Head of caudate nucleus (tissue), 42 donors: ENCODE measurements around the gene TUBGCP6.

Experiments used
- DNase-seq, 42 donors: peaks; one replicate each; pipeline versions ENCODE4 v3.0.0 to v3.0.0-alpha.2; 2020 to 2021; ENCODE audit warnings: mixed read lengths in 7 of 42
- intact Hi-C: fragments of 100-400 bp; cut with DNase I; formaldehyde crosslinking; loops from one replicate; pipeline ENCODE4 v1.15.0; 2022

The TUBGCP6 gene

DNA sequence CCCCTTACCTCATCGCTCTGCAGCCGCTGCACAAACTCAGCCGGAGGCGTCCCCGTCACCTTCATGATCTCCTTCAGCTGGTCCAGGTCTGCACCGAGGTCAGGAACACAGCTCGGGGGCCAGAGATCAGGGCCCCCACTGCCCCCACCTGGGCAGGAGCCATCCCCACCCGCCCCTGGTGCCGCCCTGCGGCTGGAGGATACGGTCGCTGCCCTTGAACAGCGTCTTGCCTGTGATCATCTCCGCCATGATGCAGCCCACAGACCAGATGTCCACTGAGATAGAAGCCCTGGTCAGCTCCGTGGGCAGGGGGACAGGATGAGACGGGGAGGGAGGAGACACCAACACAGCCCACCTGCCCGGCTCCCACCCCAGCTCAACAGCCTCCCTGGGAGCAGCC, 10.8 kb upstream of the TUBGCP6 start:
- intact Hi-C loops: no loop called here
- DNase-seq: no peak

DNA sequence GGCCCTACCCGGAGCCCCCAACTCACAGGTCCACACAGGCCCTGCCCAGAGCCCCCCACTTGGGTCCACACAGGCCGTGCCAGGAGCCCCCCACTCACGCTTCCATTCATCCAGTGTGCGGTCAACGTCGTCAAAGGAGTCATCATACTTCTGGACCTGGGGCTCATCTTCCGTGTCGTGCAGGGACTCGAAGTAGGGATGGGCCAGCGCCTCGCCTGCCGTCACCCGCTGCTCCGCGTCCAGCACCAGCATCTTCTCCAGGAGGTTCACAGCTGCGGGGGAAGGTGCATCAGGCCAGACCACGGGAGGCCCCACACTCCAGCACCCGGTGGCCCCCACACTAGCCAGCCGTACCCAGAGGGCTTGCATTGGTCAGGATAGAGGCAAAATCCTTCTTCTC, 10.3 kb upstream of the TUBGCP6 start:
- intact Hi-C loops: no loop called here
- DNase-seq: no peak

DNA sequence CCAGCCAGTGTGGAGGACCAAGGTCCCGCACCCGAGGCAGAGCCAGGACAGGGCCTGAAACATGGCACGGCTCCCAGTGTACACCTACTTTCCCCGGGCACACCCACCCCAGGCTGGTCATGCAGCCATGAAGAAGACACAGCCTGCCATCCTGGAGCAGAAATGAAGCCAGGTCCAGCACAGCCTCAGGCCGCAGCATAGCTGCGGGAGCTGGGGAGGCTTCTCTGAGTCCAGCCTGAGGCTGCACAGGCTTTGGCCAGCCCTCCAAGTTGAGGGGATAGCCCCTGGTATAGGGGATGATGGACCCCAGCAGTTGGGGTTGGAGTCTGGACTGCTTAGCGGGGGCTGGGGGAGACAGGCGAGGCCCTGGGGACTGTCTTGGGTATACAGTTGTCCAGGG, 9.1 kb upstream of the TUBGCP6 start:
- DNase-seq: no peak
- intact Hi-C loops: no loop called here

DNA sequence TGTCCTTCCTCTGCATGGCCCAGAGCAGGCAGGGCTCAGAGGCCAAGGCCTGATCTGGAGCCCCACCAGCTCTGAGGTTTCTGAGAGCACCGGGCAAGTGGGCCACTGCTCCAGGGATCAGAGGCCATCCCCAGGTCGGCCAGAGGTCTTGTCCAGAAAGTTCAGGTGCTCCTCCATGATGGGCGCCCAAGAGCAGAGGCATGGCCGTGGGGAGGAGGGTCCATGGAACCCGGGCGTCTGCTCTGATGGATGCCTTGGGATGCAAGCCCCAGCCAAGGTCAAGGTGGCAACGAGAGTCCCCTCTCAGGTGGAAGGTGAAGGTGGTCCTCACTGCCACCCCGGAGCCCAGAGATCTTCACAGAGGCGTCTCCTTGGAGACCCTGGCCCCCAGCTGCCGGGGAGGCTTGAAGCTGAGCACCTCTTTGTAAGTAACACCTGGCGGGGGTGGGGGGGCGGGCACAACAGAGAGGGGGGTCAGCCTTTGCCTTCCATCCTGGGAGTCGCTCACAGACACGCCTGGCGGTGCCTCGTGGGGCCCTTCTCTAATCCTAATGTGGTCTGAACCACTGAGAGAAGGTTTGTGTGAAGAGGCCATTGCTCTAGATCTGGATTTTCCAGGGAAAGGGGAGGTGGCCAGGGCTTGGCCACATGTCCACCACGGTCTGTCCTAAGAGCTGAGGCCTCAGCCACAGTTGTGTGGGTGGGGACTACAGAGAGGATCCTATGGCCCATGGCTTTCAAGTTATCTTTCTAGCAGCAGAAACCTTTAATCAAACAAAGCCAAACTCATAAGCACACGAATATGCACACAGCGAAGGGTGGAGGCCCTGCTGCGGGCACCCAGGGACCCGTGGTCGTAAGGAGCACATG, 8.5 kb upstream of the TUBGCP6 start:
- DNase-seq: no peak
- intact Hi-C loops: no loop called here

DNA sequence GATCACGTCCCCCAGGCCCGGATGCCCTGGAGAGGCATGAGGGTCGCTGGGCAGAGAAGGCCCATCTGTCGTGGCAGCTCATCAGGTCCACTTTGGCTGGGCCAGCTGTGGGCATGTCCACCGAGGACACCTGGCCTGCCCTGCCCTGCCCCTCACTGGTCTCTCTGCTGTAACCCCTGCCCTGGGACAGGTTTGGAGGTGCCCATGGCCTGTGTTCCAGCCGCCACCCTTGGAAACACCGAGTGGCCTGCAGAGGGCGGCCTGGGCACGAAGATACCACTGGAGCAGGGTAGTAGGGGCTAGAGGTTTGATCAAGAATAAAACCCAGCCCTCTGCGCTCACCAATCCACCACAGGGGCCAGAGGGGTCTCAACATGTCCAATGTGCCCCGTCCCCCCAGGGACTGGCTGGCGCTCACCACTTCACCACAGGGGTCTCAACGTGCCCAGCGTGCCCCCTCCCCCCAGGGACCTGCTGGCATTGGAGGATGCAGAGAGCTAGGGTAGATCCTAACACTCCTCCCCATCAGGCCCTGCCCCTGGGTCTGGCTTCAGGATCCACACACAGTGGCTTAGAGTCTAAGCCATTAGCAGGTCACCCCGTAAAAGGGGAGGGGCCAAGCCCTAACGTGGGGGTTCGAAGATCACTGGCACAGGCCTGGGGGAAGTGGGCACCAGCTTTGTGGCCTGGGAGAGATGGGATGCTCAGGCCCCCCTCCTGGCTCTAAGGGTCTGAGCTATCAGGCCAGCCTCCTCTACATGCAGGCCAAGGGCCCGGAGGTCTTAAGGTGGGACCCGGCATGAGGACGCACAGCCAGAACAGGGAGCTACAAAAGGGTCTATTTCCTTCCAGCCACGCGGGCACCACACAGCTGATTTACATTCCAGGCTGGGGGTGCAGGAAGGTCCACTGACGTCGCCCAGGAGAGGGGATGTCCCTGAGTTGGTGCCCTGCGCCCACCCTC, 7.5 kb upstream of the TUBGCP6 start:
- intact Hi-C loops: no loop called here
- peak in 38 of 42 donors; percentile 43 to 81 (median 65) for DNase-seq

DNA sequence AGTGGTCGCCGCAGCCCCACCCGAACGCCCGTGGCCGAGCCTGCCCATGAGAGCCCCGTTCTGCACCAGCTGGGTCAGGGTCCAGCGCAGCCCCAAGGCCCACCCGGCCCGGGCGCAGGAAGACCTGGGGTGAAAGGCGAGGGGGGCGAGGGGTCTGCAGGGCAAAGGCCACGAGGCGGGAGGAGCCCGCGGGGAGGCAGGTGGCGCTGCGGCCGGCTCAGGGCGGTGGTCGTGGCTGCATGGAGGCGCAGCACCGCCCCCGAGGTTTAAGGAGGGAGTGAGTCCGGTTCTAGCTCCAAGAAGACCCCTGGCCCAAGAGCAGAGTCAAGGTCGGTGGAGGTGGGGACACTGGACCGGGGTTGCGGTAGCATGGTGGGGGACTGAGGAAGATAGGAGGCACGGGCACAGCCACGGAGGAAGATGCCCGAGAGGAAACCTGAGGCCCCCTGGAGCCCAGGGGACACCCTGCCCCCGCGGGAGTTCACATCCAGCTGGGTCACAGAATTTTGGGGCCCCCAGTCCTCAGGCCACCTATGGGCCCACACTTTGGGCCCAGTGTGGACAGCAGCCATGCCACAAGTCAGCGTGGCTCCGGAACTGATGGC, 6.8 kb upstream of the TUBGCP6 start:
- intact Hi-C loops: no loop called here
- DNase-seq: no peak

DNA sequence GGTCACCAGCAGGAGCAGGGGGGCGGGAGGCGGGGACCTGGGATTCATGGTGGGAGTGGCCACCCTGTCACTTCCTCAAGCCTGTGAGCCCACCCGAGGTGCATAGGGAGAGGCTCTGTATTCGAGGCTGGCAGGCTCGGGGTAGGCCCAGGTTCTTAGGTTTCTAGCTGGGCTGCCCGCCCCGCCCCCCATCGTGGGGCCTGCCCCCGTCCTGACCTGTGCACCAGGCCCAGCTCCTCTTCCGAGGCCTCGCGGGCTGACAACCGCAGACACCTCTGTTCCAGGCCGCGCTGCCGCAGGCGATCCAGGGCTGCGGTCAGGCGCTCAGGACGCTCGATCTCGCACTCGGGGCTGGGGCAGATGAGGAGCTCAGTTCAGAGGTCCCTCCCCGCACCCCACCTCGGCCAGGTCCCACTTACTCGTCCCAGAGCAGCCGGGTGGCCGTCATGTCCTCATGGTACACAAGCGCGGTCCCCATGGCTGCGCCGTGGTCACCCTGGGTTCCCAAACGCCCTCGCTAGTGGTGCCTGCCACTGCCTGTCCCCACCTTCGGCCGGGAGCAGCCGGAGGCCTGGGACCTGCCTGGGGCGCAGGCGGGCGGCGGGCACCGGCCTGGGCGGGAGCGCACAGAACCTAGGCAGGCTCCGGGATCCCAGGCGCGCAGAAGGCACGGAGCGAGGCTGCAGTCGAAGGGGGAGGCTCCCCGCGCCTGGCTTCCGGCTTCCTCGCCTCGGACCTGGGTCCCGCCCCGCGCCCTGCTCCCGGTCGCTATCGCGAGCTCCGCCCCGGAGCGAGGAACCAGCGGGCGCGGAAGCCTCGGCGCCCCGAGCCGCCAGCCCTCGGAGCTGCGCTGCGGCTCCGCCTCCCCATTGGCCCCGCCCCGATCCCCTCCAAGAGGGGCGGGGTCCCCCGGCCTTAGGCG, 6.0 kb upstream of the TUBGCP6 start, which contains the start of gene HDAC10:
TSS of gene HDAC10 (minus strand) at position 711 of the 922 bp plus-strand sequence. CDS start at position 478, 233 bp downstream.
- DNase-seq: peak in 27 of 42 donors; percentile 41 to 72 (median 57)
- intact Hi-C loops: no loop called here

DNA sequence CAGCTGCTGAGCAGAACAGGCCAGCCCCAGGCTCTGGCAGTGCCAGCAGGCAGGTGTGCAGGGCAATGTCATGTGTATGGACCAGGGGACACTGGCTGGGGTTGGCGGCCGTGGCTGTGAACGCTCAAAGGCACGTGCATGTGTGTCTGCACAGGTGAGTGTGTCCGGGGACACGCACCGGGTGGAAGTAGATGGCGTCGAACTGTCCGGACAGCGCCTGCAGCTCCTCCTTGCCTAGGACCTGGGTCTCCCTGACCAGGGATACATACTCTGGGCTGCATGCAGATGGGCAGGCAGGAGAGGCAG, 5.4 kb upstream of the TUBGCP6 start:
- intact Hi-C loops: no loop called here
- DNase-seq: no peak

DNA sequence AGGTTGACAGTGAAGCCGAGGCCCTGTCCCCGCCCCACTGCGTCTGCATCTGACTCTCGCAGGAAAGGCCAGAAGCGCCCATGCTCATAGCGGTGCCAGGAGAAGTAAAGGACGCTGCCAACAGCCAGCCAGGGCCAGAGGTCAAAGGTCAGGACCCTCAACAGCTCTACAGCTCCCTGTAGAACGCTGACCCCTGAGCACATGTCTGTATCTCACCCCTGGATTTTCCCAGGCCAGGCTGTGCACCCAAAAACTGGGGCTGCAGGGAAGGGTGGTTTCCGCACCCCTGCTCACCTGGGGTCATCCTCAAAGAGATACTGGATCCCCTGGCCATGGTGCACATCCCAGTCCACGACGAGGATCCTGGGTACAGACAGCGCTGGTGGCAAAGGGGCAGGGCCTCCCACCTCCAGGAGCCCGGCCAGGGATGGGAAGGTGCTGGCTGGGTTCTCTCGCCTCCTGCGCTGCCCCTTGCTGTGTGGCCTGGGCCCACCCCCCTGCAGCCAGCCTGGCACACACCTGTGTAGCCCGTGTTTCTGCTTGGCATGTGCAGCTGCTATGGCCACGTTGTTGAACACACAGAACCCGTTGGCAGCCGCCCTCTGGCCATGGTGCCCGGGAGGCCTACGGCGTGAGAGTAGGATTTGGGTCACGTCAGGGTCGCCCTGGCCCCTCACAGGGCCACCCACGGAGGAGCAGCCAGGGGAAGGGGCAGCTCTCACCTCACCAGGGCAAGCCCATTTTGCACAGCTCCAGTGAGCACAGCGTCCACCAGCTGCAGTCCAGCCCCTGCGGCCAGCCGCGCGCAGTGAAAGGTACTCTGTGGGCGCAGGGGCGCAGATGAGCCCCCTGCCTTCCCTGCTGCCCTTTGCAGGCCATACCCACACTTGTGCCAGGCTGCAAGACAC, 4.8 kb upstream of the TUBGCP6 start:
- DNase-seq: no peak

DNA sequence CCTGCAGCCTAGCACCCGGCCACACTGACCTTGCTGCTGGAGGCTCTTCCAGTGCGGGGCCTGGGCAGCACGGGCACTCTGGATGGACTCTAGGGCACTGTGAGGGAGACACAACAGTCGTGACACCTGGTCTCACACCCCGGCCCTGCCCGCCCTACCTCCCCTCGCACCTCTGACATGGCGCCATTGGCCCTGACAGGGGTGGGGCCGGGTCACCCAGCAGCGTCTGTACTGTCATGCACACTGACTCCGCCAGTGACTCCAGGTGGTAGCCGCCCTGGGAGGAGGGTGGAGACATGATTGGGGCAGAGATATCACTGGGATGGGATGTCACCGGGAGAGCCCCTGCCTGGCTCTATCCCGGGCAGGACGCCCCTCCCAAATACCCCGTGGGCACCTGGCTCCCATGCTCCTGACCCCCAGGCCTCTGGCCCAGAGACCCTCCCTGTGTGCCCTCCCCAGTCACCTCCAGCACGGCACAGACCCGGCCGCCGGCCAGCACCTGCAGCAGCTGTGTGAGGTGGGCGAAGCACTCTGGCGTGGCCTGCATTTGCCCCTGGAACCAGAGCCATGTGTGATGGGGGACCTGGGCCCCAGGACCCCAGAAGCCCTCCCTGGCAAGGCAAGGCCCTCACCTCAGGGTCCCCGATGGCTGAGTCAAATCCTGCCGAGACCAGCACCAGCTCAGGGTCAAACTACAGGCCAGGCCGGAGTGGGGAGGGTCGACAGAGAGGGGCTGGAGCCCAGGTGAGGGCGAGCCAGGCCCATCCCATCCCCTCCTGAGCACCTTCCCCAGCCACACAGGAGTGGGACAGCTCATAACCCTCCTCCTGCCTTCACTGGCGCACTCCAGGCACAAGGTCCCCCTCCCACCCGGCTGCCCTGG, 3.6 kb upstream of the TUBGCP6 start:
- intact Hi-C loops: loop anchor here (10.0 kb wide), 1 partner anchor 256 kb away; the partner anchor contains the start of genes LMF2 and NCAPH2
- no peak for DNase-seq

More for the DNA sequence above, 4.8 kb upstream of the TUBGCP6 start:
- intact Hi-C loops: loop anchor here (10.0 kb wide), 1 partner anchor 255 kb away; the partner anchor contains the start of genes LMF2 and NCAPH2

DNA sequence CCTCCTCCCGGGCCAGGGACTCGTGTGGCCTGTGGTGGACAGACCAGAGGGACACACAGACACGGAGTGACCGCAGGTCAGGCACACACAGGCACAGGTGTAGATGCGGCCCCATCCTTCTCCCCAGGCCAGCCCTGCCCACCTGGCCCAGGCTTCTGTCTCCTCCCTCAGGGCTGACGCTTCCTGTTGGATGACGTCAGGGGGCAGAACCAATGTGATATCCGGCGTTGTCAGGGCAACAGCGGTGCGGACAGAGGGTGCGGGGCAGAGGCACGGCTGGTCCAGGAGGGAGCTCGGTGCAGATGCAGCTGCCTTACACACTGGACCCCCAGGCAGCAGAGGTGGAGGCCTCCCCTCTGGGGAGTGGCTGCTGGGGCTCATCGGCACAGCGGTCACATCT, 2.9 kb upstream of the TUBGCP6 start:
- peak in 1 of 42 donors; percentile 62 for DNase-seq
- intact Hi-C loops: loop anchor here (10.0 kb wide), 1 partner anchor 257 kb away; the partner anchor contains the start of genes LMF2 and NCAPH2

DNA sequence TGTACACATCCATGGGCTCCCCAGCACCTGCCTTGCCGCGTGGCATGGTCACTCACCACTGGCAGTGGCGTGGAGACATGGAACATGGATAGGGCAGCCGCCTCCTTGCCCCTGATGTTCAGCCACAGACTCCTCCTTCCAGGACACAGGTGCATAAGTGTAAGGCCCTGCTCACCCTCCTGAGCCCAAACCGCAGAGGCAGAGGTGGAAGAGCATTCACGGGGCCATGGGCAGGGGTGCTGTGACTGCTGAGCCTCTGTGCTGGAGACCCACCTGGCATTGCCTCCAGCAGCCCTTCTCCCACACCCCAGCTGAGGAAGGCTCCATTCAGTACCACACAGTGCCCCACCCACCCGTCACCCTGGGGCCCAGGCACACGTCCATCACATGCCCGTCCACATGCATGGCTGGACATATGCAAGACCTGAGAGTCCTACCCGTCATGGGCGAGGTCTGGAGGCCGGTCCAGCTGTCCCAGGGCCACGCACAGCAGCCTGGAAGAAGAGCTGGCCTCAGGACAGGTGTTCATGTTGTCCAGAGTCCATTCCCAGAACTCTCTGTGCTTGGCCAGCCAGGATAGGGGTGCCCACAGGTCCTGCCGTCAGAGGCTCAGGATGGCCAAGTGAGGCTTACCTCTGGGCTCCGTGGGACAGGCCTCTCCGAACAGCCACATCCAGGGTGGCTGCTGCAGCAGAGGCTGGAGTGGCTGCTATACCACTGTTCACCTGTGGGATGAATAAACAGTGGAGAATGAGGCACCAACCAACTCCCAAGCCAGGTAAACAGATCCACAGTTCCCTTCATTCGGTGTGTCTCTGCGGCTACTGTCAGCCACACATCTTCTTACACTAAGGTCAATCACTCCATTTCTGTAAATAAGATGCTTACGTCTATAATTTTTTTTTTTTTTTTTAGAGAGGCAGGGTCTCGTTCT, 1.7 kb upstream of the TUBGCP6 start:
- DNase-seq: no peak
- intact Hi-C loops: loop anchor here (10.0 kb wide), 1 partner anchor 258 kb away; the partner anchor contains the start of genes LMF2 and NCAPH2

DNA sequence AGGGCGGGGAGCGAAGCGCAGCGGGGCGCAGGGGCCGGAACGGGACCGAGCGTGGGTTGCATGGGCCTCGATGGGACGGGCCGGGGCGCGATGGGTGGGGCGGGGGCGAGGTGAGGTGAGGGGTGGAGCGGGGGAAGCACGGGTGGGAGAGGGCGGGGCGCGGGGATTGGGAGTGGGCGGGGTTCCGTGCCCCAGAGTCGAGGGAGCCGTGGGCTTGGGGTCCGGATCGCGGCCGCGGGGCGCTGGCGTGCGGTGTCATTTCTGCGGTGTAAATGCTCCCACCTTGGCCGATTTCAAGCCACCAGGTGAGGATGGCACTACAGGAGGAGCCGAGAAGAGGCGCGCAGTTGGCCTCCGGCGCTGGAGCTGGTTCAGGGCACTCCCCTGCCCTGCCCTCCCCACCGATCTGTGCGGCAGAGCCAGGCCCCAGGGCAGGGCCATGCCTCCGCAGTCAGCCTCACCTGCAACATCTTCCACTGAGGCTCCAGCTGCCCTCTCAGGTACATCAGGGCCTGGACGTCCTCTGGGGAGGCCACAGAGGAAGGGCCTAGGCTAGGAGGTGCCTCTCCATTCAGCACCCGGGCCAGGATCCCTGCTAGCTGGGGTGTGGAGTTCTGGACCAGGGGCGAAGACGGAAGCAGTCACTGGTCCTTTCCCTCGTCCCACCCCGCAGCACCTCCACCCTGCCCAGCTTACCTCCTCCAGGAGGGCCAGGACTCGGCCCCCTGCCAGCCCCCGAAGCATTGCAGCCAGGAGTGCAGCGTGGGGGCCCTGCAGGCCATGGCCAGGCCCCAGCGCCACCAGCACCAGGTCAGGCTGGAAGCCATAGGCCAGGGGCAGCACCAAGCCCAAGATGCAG, 620 bp upstream of the TUBGCP6 start:
- intact Hi-C loops: loop anchor here (10.0 kb wide), 1 partner anchor 259 kb away; the partner anchor contains the start of genes LMF2 and NCAPH2
- DNase-seq: no peak
